Esophagus muscularis mucosa (tissue), 4 donors: ENCODE measurements around the gene LINC01488. TPM values are rescaled to one million over a fixed set of nuclear protein-coding genes. Genes with fewer than 3 reads are reported as not detected.

Source experiments
- DNase-seq: peaks from one replicate; pipeline ENCODE4 v3.0.0-alpha.2; 2017; ENCODE audit errors: extremely low spot score
- H3K27ac ChIP-seq, 4 donors: fragments of 200-600 bp; sonication (generic); replicated peaks in 1 of 4; 1 replicate in 3 of 4; 2 replicates in 1 of 4; pipeline ENCODE4 v1.5.1; 2016 to 2019; ENCODE audit warnings: mild to moderate bottlenecking in 1 of 4
- H3K27me3 ChIP-seq, 4 donors: fragments of 200-600 bp; sonication (generic); one replicate each; pipeline versions ENCODE4 v1.5.1 to v1.6.0; 2016 to 2019
- H3K36me3 ChIP-seq, 4 donors: fragments of 200-600 bp; sonication (generic); one replicate each; pipeline ENCODE4 v1.5.1; 2016 to 2019
- H3K4me1 ChIP-seq, 4 donors: fragments of 200-600 bp; sonication (generic); one replicate each; pipeline ENCODE4 v1.5.1; 2016 to 2019
- H3K4me3 ChIP-seq, 4 donors: fragments of 200-600 bp; sonication (generic); 1 replicate in 2 of 4; 2 replicates in 2 of 4; pipeline ENCODE4 v1.5.1; 2016 to 2019; ENCODE audit warnings: mild to moderate bottlenecking in 4 of 4, moderate library complexity in 1 of 4
- H3K9me3 ChIP-seq, 4 donors: fragments of 200-600 bp; sonication (generic); 1 replicate in 3 of 4; 2 replicates in 1 of 4; pipeline ENCODE4 v1.5.1; 2016 to 2019
- EP300 ChIP-seq: sonication (generic); formaldehyde crosslinking; IDR thresholded peaks from one replicate; pipeline ENCODE4 v1.6.1; 2017; ENCODE audit warnings: antibody characterized with exemption
- POLR2A ChIP-seq: fragments of 450-650 bp; IDR thresholded peaks from one replicate; pipeline ENCODE4 v1.6.1; 2017; ENCODE audit warnings: antibody characterized with exemption, moderate library complexity, mild to moderate bottlenecking, low read depth
- POLR2AphosphoS5 ChIP-seq, 2 donors: sonication (generic); formaldehyde crosslinking; IDR thresholded peaks; one replicate each; pipeline ENCODE4 v1.6.1; 2017; ENCODE audit warnings: antibody characterized with exemption in 2 of 2
- WGBS: methylation state at CpG from one replicate; pipeline ENCODE4 v1.1.5; 2018; 5-methylcytosine and 5-hydroxymethylcytosine counted together
- intact Hi-C: fragments of 100-400 bp; cut with DNase I; formaldehyde crosslinking; loops from one replicate; pipeline ENCODE4 v1.15.1; 2023
- total RNA-seq, 4 donors: library from RNA; depleted of rRNA; stranded (reverse); fragments of >200 nt; gene quantifications; one replicate each; pipeline versions ENCODE4 v1.1.0 to v1.2.1, GENCODE V29; 2016
- TF ChIP-seq, protein P1 (sequence below), 3 experiments: fragments of 200-600 bp in 2 of 3; fragments of 450-650 bp in 1 of 3; sonication (generic) in 2 of 3; IDR thresholded peaks; one replicate each; pipeline ENCODE4 v1.5.1; 2017 to 2019; ENCODE audit warnings: antibody characterized with exemption in 3 of 3, mild to moderate bottlenecking in 2 of 3, moderate library complexity in 1 of 3

Gene LINC01488
- total RNA-seq, 4 donors from 2014 or later, result not detected

DNA sequence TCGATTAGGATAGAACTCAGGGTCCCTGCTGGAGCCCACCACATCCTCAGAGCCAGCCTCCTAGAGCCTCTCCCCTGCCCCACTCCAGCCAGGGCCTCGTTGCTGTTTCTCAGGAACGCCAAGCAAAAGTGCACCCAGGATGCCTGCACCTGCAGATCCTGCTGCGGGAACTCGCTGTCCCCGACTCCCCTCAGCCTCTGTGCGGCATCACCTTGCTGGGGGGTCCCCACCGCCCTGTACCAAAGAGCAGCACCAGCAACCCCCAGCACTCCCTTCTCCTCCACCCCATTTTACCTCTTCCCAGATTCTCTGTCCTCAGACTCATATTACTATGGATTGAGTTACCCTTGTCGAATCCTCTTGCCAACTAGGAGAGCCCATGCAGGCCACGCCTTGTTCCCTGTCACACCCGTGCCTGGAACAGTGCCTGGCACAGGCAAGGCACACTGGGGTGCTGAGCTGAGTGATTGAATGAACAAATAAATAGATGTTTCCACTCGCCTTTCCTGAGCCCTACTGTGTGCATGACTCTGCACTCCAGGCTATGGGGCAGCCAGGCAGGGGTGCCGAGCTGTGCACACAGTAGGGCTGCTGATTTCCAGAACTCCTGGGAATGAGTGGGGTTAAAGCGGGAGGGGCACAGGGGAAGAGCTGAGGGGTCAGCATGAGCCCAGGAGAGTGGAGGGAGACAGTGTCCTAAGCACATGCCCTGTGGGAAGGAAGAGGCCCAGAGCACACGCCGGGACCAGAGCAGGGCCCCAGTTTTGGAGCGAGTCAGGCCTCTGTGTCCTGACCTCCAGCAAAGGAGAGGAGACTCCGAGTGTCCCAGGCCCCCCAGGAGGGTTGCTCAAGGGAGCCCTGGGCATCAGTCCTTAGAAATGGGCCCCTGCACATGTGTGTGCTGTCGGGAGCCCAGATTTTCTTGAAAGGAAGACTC, 44.3 kb downstream of the LINC01488 start:
- H3K27me3 ChIP-seq, result peaks cover 0 to 10% (median 0%) of the 10 kb centered on the region in 4 donors
- intact Hi-C loops, result no loop called here
- TF ChIP-seq POLR2A (no peak), EP300 (no peak), POLR2AphosphoS5 (IDR thresholded peaks at IDR 0.05) (no peak)
- TF ChIP-seq, protein P1, sequence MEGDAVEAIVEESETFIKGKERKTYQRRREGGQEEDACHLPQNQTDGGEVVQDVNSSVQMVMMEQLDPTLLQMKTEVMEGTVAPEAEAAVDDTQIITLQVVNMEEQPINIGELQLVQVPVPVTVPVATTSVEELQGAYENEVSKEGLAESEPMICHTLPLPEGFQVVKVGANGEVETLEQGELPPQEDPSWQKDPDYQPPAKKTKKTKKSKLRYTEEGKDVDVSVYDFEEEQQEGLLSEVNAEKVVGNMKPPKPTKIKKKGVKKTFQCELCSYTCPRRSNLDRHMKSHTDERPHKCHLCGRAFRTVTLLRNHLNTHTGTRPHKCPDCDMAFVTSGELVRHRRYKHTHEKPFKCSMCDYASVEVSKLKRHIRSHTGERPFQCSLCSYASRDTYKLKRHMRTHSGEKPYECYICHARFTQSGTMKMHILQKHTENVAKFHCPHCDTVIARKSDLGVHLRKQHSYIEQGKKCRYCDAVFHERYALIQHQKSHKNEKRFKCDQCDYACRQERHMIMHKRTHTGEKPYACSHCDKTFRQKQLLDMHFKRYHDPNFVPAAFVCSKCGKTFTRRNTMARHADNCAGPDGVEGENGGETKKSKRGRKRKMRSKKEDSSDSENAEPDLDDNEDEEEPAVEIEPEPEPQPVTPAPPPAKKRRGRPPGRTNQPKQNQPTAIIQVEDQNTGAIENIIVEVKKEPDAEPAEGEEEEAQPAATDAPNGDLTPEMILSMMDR (IDR thresholded peaks at IDR 0.05), result no peak
- 88% methylated on average over 10 of the region's 19 CpGs for whole genome bisulfite sequencing
- DNase-seq, result no peak
- no peaks in the 10 kb centered on the region for H3K9me3 ChIP-seq
- no peaks in the 10 kb centered on the region for H3K4me1 ChIP-seq
- H3K4me3 ChIP-seq, result no peak overlapping the region
- no peak overlapping the region for H3K27ac ChIP-seq
- no peaks in the 10 kb centered on the region for H3K36me3 ChIP-seq

DNA sequence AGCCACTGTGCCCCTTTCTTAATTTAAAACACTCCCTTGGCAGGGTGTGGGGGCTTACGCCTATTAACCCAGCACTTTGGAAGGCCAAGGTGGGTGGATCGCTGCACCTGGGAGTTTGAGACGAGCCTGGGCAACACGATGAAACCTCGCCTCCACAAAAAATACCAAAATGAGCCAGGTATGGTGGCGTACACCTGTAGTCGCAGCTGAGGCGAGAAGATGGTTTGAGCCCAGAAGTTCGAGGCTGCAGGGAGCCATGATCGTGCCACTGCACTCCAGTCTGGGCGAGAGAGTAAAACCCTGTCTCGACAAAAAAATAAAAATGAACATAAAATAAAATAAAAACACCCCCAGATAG, 45.0 kb downstream of the LINC01488 start:
- Histone ChIP-seq H3K4me3 (no peak overlapping the region), H3K27me3 (peaks cover 0 to 10% (median 0%) of the 10 kb centered on the region in 4 donors), H3K9me3 (no peaks in the 10 kb centered on the region), H3K4me1 (no peaks in the 10 kb centered on the region), H3K27ac (no peak overlapping the region), H3K36me3 (no peaks in the 10 kb centered on the region)
- DNase-seq, result no peak
- TF ChIP-seq POLR2AphosphoS5 (IDR thresholded peaks at IDR 0.05) (no peak), EP300 (no peak), POLR2A (no peak)
- TF ChIP-seq, protein P1 (IDR thresholded peaks at IDR 0.05), result no peak
- WGBS, result 96% methylated on average over 12 of the region's 12 CpGs
- intact Hi-C loops, result no loop called here

DNA sequence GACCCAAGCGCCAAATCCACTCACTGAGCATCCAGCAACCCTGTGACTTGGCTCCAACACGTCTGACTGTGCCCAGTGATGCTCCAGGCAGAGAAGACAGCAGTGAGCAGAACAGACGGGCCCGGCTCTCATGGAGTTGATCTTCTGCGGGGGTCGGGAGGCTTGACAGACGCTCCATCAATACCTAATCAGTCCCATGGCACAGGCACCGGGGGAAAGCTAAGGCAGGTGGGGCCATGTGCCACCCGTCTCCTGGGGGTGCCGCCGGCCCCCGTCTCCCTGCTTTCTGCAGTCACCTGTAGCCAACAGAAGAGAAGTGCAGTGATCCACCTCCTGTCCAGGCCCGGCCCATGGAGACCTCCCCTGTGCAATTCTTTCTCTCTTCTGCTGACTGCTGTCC, 47.5 kb downstream of the LINC01488 start:
- intact Hi-C loops, result no loop called here
- Histone ChIP-seq H3K4me1 (no peaks in the 10 kb centered on the region), H3K27me3 (peaks cover 0 to 10% (median 0%) of the 10 kb centered on the region in 4 donors), H3K27ac (no peak overlapping the region), H3K9me3 (no peaks in the 10 kb centered on the region), H3K36me3 (no peaks in the 10 kb centered on the region), H3K4me3 (no peak overlapping the region)
- no peak for DNase-seq
- WGBS, result 91% methylated on average over 10 of the region's 13 CpGs
- TF ChIP-seq, protein P1 (IDR thresholded peaks at IDR 0.05), result no peak

DNA sequence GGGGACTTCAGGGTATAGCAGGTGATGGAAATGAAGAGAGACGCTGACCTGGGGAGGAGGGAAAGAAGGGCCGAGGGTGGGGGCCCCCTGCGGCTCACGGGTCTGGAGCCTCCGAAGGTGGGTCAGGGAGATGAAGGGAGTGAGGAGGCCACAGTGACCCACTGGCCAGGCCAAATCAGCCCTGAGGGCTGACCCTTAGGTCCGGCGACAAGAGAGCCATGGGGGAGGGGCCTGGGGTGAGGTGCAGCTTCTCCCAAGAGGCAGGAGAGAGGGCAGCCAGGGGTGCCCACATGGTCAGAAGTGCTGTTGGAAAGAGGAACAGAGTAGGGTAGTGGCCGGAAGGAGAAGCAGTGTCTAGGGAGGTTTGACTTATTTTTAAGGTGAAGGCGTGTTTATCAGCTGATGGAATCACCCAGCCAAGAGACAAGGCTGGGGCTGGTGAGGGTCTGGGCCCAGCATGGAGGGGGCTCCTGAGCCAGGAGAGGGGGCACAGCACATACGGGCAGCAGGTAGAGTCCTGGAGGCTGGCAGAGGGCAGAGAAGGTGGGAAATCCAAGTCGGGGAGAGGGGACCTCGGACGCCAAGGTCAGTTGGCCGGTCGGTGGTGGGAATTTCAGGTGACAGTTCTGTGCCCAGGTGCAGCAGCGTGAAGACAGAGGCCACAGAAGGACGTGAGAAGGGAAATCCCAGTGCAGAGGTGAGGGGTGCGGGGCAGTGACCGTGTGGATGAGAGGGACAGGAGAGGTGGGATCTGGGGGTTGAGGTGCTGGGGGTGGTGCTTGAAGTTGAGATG, 49.0 kb downstream of the LINC01488 start:
- no peak for DNase-seq
- H3K4me1 ChIP-seq, result no peaks in the 10 kb centered on the region
- TF ChIP-seq EP300, result no peak
- TF ChIP-seq, protein P1 (IDR thresholded peaks at IDR 0.05), result no peak
- TF ChIP-seq POLR2AphosphoS5 (IDR thresholded peaks at IDR 0.05), result no peak
- no peak for TF ChIP-seq POLR2A
- WGBS, result 87% methylated on average over 19 of the region's 19 CpGs
- no peak overlapping the region for H3K4me3 ChIP-seq
- H3K27me3 ChIP-seq, result peaks cover 0 to 1% (median 0%) of the 10 kb centered on the region in 4 donors
- no peak overlapping the region for H3K27ac ChIP-seq
- no peaks in the 10 kb centered on the region for H3K9me3 ChIP-seq
- intact Hi-C loops, result no loop called here
- H3K36me3 ChIP-seq, result no peaks in the 10 kb centered on the region
